PC-3 (cell line): ENCODE results near the gene PIGL. TPM values are rescaled to one million over a fixed set of nuclear protein-coding genes. Genes with fewer than 3 reads are reported as not detected.
A peak's percentile ranks its signal among the peaks of the same experiment; 100 is the strongest.

ENCODE experiments used
- ATAC-seq: fragments of 200-7000 bp; cut with Tn5 transposase; 2 replicates; pipeline ENCODE4 v1.9.1; 2020; ENCODE audit warnings: mild to moderate bottlenecking, moderate library complexity
- BruUV-seq: library from RNA; stranded (reverse); fragments of 400-500 nt; replicated peaks from 2 replicates; lab custom pipeline; 2021; lab: Mats Ljungman, UMichigan
- CTCF ChIA-PET: fragments of 300-600 bp; sonication (Branson Sonifier 250); formaldehyde crosslinking; loops from one replicate; lab custom pipeline; 2022; ENCODE audit warnings: antibody characterized with exemption; lab: Charles Lee
- POLR2A ChIA-PET: fragments of 300-600 bp; sonication (Branson Sonifier 250); formaldehyde crosslinking; loops from one replicate; lab custom pipeline; 2022; ENCODE audit warnings: antibody characterized with exemption; ENCODE audit not compliant: unreplicated experiment; lab: Charles Lee
- DNase-seq: peaks from one replicate; pipeline ENCODE4 v3.0.0-alpha.2; 2015
- H2AFZ ChIP-seq: fragments of 300-600 bp; sonication (generic); 2 replicates; pipeline ENCODE4 v1.6.0; 2016; ENCODE audit warnings: antibody characterized with exemption, low read length
- H3F3A ChIP-seq: fragments of 300-600 bp; sonication (generic); one replicate; pipeline ENCODE4 v1.6.0; 2017; ENCODE audit warnings: antibody characterized with exemption, low read length, control low read depth, mild to moderate bottlenecking; ENCODE audit not compliant: unreplicated experiment
- H3K27ac ChIP-seq: fragments of 300-600 bp; sonication (generic); 2 replicates; pipeline ENCODE4 v1.5.1; 2016; ENCODE audit warnings: mild to moderate bottlenecking, low read length
- H3K27me3 ChIP-seq: fragments of 300-600 bp; sonication (generic); 2 replicates; pipeline ENCODE4 v1.6.1; 2016; ENCODE audit warnings: low read length, mixed read lengths
- H3K36me3 ChIP-seq: fragments of 300-600 bp; sonication (generic); 2 replicates; pipeline ENCODE4 v1.6.1; 2016; ENCODE audit warnings: low read depth, mixed run types, low read length, mixed read lengths
- H3K4me1 ChIP-seq: fragments of 300-600 bp; sonication (generic); 2 replicates; pipeline ENCODE4 v1.5.1; 2016; ENCODE audit warnings: low read length; ENCODE audit not compliant: insufficient read depth
- H3K4me2 ChIP-seq: fragments of 300-600 bp; sonication (generic); 2 replicates; pipeline ENCODE4 v1.6.0; 2016; ENCODE audit warnings: low read length
- H3K4me3 ChIP-seq: fragments of 300-600 bp; sonication (generic); 2 replicates; pipeline ENCODE4 v1.5.1; 2016; ENCODE audit warnings: mild to moderate bottlenecking, low read length, mixed read lengths
- H3K79me2 ChIP-seq: fragments of 300-600 bp; sonication (generic); 2 replicates; pipeline ENCODE4 v1.6.1; 2017; ENCODE audit warnings: low read length, mixed read lengths
- H3K9ac ChIP-seq: fragments of 300-600 bp; sonication (generic); 2 replicates; pipeline ENCODE4 v1.6.0; 2016; ENCODE audit warnings: mild to moderate bottlenecking, low read length
- H3K9me2 ChIP-seq: fragments of 300-600 bp; sonication (generic); replicated peaks from 2 replicates; pipeline ENCODE4 v1.6.1; 2016; ENCODE audit warnings: mixed run types, low read length, mixed read lengths
- H3K9me3 ChIP-seq: fragments of 300-600 bp; sonication (generic); 2 replicates; pipeline ENCODE4 v1.6.1; 2016; ENCODE audit warnings: low read length, mixed read lengths
- H4K20me1 ChIP-seq: fragments of 300-600 bp; sonication (generic); 2 replicates; pipeline ENCODE4 v1.6.1; 2016; ENCODE audit warnings: low read length, mixed read lengths
- EZH2 ChIP-seq: fragments of 300-600 bp; sonication (generic); IDR thresholded peaks from one replicate; pipeline ENCODE4 v1.6.1; 2017; ENCODE audit warnings: antibody characterized with exemption, mild to moderate bottlenecking, low read length; ENCODE audit not compliant: unreplicated experiment
- EZH2phosphoT487 ChIP-seq: fragments of 300-600 bp; sonication (generic); IDR thresholded peaks from 2 replicates; pipeline ENCODE4 v1.6.1; 2018; ENCODE audit warnings: mild to moderate bottlenecking, antibody characterized with exemption, low read length, borderline replicate concordance
- intact Hi-C: fragments of 100-400 bp; cut with micrococcal nuclease; formaldehyde crosslinking; loops from 2 replicates; pipeline ENCODE4 v1.9.0; 2023
- total RNA-seq: library from RNA; depleted of rRNA; stranded (reverse); fragments of >200 nt; gene quantifications from 2 replicates; pipeline ENCODE4 v1.2.3, GENCODE V29; 2014
- TF ChIP-seq, protein P1 (sequence below): fragments of 300-600 bp; sonication (generic); conservative IDR thresholded peaks from 2 replicates; pipeline ENCODE4 v1.5.1; 2017; ENCODE audit warnings: antibody characterized with exemption, low read depth, mild to moderate bottlenecking, low read length

PIGL gene
- total RNA-seq, 1 experiment from 2014 or later = 37.4 TPM

DNA sequence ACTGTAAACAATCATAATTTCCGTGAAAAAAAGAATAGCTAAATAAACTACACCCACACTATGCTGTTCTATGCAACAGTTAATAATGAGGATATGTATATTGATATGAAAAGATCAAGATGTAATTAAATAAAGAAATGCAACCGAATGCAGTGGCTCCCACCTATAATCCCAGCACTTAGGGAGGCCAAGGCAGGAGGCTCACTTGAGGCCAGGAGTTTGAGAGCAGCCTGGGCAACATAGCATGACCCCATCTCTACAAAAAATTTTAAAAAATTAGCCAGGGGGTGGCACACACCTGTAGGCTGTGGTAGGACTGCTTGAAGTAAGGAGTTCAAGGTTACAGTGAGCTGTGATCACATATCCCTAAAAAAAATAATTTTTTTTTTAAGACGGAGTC is 121.4 kb downstream of the PIGL start:
- BruUV-seq = no TSS peak
- ATAC-seq (no peak), DNase-seq (no peak)
- ChIA-PET POLR2A (interaction anchor here (0.7 kb wide), 1 partner anchor 100 kb away, joined by 8 read pairs; no protein-coding TSS in a partner anchor), CTCF (no interaction called here)
- Histone ChIP-seq H3K27me3 (no peaks in the 10 kb centered on the region), H3K36me3 (peaks cover 6% of the 10 kb centered on the region; the same call in 1 of the 2 replicates), H2AFZ (no peak overlapping the region), H3F3A (peaks cover 5% of the 10 kb centered on the region), H3K9me3 (no peaks in the 10 kb centered on the region), H3K9me2 (no peaks in the 10 kb centered on the region), H3K4me2 (no peak overlapping the region), H4K20me1 (no peaks in the 10 kb centered on the region), H3K4me1 (peaks cover 8% of the 10 kb centered on the region; the same call in 1 of the 2 replicates), H3K9ac (no peak overlapping the region), H3K79me2 (no peaks in the 10 kb centered on the region), H3K27ac (no peak overlapping the region), H3K4me3 (no peak overlapping the region)
- TF ChIP-seq, protein P1, sequence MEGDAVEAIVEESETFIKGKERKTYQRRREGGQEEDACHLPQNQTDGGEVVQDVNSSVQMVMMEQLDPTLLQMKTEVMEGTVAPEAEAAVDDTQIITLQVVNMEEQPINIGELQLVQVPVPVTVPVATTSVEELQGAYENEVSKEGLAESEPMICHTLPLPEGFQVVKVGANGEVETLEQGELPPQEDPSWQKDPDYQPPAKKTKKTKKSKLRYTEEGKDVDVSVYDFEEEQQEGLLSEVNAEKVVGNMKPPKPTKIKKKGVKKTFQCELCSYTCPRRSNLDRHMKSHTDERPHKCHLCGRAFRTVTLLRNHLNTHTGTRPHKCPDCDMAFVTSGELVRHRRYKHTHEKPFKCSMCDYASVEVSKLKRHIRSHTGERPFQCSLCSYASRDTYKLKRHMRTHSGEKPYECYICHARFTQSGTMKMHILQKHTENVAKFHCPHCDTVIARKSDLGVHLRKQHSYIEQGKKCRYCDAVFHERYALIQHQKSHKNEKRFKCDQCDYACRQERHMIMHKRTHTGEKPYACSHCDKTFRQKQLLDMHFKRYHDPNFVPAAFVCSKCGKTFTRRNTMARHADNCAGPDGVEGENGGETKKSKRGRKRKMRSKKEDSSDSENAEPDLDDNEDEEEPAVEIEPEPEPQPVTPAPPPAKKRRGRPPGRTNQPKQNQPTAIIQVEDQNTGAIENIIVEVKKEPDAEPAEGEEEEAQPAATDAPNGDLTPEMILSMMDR = no peak
- no peak for TF ChIP-seq EZH2phosphoT487
- TF ChIP-seq EZH2 = no peak
- intact Hi-C loops = no loop called here

DNA sequence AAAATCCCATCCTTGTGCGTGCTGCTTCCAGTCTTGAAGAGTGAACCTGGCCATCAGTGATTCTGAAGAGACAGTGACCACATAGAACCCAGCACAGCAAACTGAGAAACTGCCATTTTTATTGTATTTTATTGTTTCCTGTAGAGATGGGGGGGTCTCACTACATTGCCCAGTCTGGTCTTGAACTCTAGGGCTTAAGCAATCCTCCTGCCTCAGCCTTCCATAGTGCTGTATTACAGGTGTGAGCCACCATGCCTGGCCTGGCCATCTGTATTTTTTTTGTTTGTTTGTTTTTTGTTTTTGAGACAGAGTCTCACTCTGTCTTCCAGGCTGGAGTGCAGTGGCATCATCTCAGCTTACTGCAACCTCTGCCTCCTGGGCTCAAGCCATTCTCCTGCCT is 122.4 kb downstream of the PIGL start:
- Histone ChIP-seq H2AFZ (no peak overlapping the region), H3K79me2 (no peaks in the 10 kb centered on the region), H3K4me1 (peaks cover 8% of the 10 kb centered on the region; the same call in 1 of the 2 replicates), H4K20me1 (no peaks in the 10 kb centered on the region), H3K9ac (no peak overlapping the region), H3K27ac (peak overlapping the region; percentile 49), H3F3A (peaks cover 5% of the 10 kb centered on the region), H3K9me3 (no peaks in the 10 kb centered on the region), H3K27me3 (no peaks in the 10 kb centered on the region), H3K4me3 (no peak overlapping the region), H3K9me2 (no peaks in the 10 kb centered on the region), H3K36me3 (peaks cover 6% of the 10 kb centered on the region; the same call in 1 of the 2 replicates), H3K4me2 (no peak overlapping the region)
- intact Hi-C loops = no loop called here
- POLR2A ChIA-PET = no interaction called here
- peak; percentile 40 for ATAC-seq
- CTCF ChIA-PET = no interaction called here
- no peak for DNase-seq
- no peak for TF ChIP-seq EZH2
- TF ChIP-seq, protein P1 = no peak
- no TSS peak for BruUV-seq

DNA sequence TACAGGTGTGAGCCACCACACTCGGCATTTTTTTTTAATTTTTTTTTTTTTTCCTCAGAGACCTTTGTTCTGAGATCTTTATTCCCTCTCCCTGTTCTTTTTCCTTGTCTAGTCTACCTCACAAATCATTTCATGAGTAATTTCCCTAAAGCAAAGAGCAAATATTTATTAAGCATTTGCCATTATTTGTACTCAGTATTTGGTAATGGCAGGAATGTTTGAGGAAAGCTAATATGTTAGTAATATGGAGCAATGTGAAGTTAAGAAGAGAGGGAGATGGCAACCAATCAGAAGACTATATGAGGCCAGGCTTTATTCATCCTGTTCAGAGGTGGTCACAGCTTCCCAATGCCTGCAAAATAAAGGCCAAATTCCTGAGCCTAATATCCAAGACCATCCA is 122.9 kb downstream of the PIGL start:
- CTCF ChIA-PET = no interaction called here
- no peak for TF ChIP-seq EZH2phosphoT487
- TF ChIP-seq, protein P1 = no peak
- no peak for TF ChIP-seq EZH2
- Histone ChIP-seq H3K79me2 (no peaks in the 10 kb centered on the region), H4K20me1 (no peaks in the 10 kb centered on the region), H3F3A (peaks cover 5% of the 10 kb centered on the region), H2AFZ (no peak overlapping the region), H3K4me2 (no peak overlapping the region), H3K27ac (peak overlapping the region; percentile 49), H3K9me3 (no peaks in the 10 kb centered on the region), H3K9ac (no peak overlapping the region), H3K4me1 (peaks cover 8% of the 10 kb centered on the region; the same call in 1 of the 2 replicates), H3K36me3 (peaks cover 6% of the 10 kb centered on the region; the same call in 1 of the 2 replicates), H3K27me3 (no peaks in the 10 kb centered on the region), H3K4me3 (no peak overlapping the region), H3K9me2 (no peaks in the 10 kb centered on the region)
- intact Hi-C loops = no loop called here
- POLR2A ChIA-PET = no interaction called here
- ATAC-seq (peak; percentile 89), DNase-seq (peak; percentile 86)
- BruUV-seq = no TSS peak
